ENCODE data around the gene DSCAML1.

The DSCAML1 gene

GRCh38 chr11:117652521-117652920, 144.5 kb downstream of the DSCAML1 start:
- Histone ChIP-seq H3K4me1 (no peaks in the 10 kb centered on the region), H3K36me3 (no peaks in the 10 kb centered on the region), H3K9me3 (no peaks in the 10 kb centered on the region), H3K4me3 (no peak overlapping the region), H3K27me3 (no peaks in the 10 kb centered on the region), H3K27ac (no peak overlapping the region)
- intact Hi-C loops (cut with DNase I; ENCODE audit: low total_unique reads): no loop called here
- no peak for TF ChIP-seq CTCF (IDR thresholded peaks at IDR 0.05)
- no peak for DNase-seq

DNA sequence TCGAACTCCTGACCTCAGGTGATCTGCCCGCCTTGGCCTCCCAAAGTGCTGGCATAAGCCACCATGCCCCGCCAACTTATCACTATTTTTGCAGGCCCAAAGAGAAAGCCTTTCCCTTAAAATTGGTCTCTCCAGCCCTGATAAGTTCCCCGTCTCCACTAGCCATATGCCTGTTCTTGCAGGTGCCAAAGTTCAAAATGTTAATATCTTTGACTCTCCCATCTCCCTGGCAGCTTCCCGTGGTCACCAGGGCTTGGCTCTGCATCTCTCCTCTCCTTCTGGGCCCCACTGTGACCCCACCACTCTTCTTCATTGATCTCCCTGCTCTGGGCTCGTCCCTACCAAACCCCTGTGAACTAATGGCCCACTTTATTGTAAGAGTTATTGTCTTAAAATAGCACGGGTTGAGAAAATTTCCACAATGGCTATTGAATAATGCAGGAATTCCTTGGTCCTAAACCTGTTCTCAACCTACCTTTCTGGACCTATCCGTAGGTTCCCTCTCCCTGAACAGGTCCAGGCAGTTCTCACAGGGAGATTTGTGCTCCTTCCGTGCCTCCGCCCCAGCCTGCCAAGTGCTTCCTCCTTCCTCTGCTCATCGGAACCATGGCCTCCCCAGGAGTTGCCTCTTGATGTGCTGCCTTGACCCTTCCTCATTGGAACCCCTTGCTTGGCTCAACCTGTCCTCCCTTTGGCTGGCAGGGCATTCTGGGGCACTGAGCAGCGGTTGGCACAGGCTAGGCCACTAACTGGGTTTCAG, 147.5 kb downstream of the DSCAML1 start:
- Histone ChIP-seq H3K4me1 (no peaks in the 10 kb centered on the region), H3K27me3 (peaks cover 0 to 14% of the 10 kb centered on the region in 2 donors), H3K27ac (no peak overlapping the region), H3K9me3 (no peaks in the 10 kb centered on the region), H3K4me3 (no peak overlapping the region), H3K36me3 (no peaks in the 10 kb centered on the region)
- no peak for DNase-seq
- intact Hi-C loops (cut with DNase I; ENCODE audit: low total_unique reads): no loop called here
- TF ChIP-seq CTCF (IDR thresholded peaks at IDR 0.05): no peak

GRCh38 chr11:117647872-117648271, 149.1 kb downstream of the DSCAML1 start:
- Histone ChIP-seq H3K9me3 (no peaks in the 10 kb centered on the region), H3K4me3 (no peak overlapping the region), H3K27me3 (peaks cover 0 to 28% of the 10 kb centered on the region in 2 donors), H3K36me3 (no peaks in the 10 kb centered on the region), H3K27ac (no peak overlapping the region), H3K4me1 (no peaks in the 10 kb centered on the region)
- DNase-seq: no peak
- TF ChIP-seq CTCF (IDR thresholded peaks at IDR 0.05): no peak
- intact Hi-C loops (cut with DNase I; ENCODE audit: low total_unique reads): no loop called here

- Histone ChIP-seq H3K4me1 (no peaks in the 10 kb centered on the region), H3K4me3 (no peak overlapping the region), H3K27me3 (peaks cover 0 to 33% of the 10 kb centered on the region in 2 donors), H3K9me3 (no peaks in the 10 kb centered on the region), H3K36me3 (no peaks in the 10 kb centered on the region), H3K27ac (no peak overlapping the region)
- no peak for DNase-seq
- intact Hi-C loops (cut with DNase I; ENCODE audit: low total_unique reads): no loop called here
- TF ChIP-seq CTCF (IDR thresholded peaks at IDR 0.05): no peak
Observed at GRCh38 chr11:117647207-117647606, 149.8 kb downstream of the DSCAML1 start.

DNA sequence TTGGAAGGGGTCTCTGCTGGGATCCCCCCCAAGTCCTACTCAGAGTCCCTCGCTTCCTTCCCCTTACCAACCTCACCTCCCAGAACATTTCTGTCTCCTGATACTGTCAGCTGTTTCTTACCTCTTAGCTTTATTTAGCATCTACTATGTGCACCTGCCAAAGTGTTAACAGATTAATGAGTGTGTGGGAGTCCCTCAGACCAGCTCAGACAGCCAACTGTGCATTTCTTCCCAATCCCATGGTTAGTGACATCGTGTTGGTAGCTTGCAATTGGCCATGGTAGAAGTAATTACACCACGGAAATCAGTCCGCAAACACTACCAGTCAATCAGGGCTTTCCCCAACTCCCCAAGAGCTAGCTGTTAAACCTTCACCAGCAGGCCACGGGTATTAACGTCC, 150.6 kb downstream of the DSCAML1 start:
- Histone ChIP-seq H3K4me1 (no peaks in the 10 kb centered on the region), H3K9me3 (no peaks in the 10 kb centered on the region), H3K27me3 (peaks cover 0 to 39% of the 10 kb centered on the region in 2 donors), H3K4me3 (no peak overlapping the region), H3K36me3 (no peaks in the 10 kb centered on the region), H3K27ac (no peak overlapping the region)
- intact Hi-C loops (cut with DNase I; ENCODE audit: low total_unique reads): no loop called here
- TF ChIP-seq CTCF (IDR thresholded peaks at IDR 0.05): no peak
- no peak for DNase-seq
